ENCODE data around the gene SF3A2. TPM values are rescaled to one million over a fixed set of nuclear protein-coding genes. Genes with fewer than 3 reads are reported as not detected.

Gene SF3A2
- 64.6 to 77.1 TPM (median 71.0 TPM) in 5 replicates for total RNA-seq (2022; extraction: Qiagen RNA extraction; ENCODE audit: low read depth)

GRCh38 chr19:2236314-2237050 lies at the start of gene SF3A2, which contains the start of gene PLEKHJ1:
SF3A2 (plus strand) TSS chr19:2236824; CDS start chr19:2243419, 6,595 bp downstream.
PLEKHJ1 (minus strand) TSS chr19:2236329; CDS start chr19:2236248, 81 bp downstream.

GRCh38 chr19:2249010-2249866 lies 12.6 kb downstream of the SF3A2 start, which contains the start of gene AMH:
AMH (plus strand) TSS chr19:2249323; CDS start chr19:2249333, 10 bp downstream.

GRCh38 chr19:2255982-2256685 lies 19.5 kb downstream of the SF3A2 start, which contains the start of gene JSRP1:
JSRP1 (minus strand) TSS chr19:2256417; CDS start chr19:2255314, 1,103 bp downstream.

GRCh38 chr19:2282062-2282861 lies 45.6 kb downstream of the SF3A2 start, which contains the start of gene PEAK3:
PEAK3 (minus strand) TSS chr19:2282175; CDS start chr19:2280931, 1,244 bp downstream.

Other genes with a start within 250 kb of the SF3A2 start
- gene BTBD2, start 221.1 kb upstream of the SF3A2 start, total RNA-seq (2022; extraction: Qiagen RNA extraction; ENCODE audit: low read depth): 28.5 to 46.5 TPM (median 39.4 TPM) in 5 replicates
- gene MKNK2, start 185.6 kb upstream of the SF3A2 start, total RNA-seq (2022; extraction: Qiagen RNA extraction; ENCODE audit: low read depth): 27.2 to 56.0 TPM (median 48.2 TPM) in 5 replicates
- gene MOB3A, start 140.5 kb upstream of the SF3A2 start, total RNA-seq (2022; extraction: Qiagen RNA extraction; ENCODE audit: low read depth): 10.5 to 11.7 TPM (median 10.7 TPM) in 5 replicates
- 0.46 to 0.97 TPM (median 0.55 TPM) in 5 replicates for gene IZUMO4, start 139.9 kb upstream of the SF3A2 start, total RNA-seq (2022; extraction: Qiagen RNA extraction; ENCODE audit: low read depth)
- 65.1 to 87.0 TPM (median 85.0 TPM) in 5 replicates for gene AP3D1, start 85.3 kb upstream of the SF3A2 start, total RNA-seq (2022; extraction: Qiagen RNA extraction; ENCODE audit: low read depth)
- 11.9 to 18.4 TPM (median 16.2 TPM) in 5 replicates for gene DOT1L, start 72.9 kb upstream of the SF3A2 start, total RNA-seq (2022; extraction: Qiagen RNA extraction; ENCODE audit: low read depth)
- gene PLEKHJ1, start 495 bp upstream of the SF3A2 start, total RNA-seq (2022; extraction: Qiagen RNA extraction; ENCODE audit: low read depth): 36.6 to 53.7 TPM (median 50.9 TPM) in 5 replicates
- gene AMH, start 12.5 kb downstream of the SF3A2 start, total RNA-seq (2022; extraction: Qiagen RNA extraction; ENCODE audit: low read depth): 10.6 to 22.6 TPM (median 18.9 TPM) in 5 replicates
- 0.79 to 1.2 TPM (median 0.89 TPM) in 5 replicates for gene JSRP1, start 19.6 kb downstream of the SF3A2 start, total RNA-seq (2022; extraction: Qiagen RNA extraction; ENCODE audit: low read depth)
- gene PEAK3, start 45.4 kb downstream of the SF3A2 start, total RNA-seq (2022; extraction: Qiagen RNA extraction; ENCODE audit: low read depth): not detected in 5 replicates
- gene LINGO3, start 71.3 kb downstream of the SF3A2 start, total RNA-seq (2022; extraction: Qiagen RNA extraction; ENCODE audit: low read depth): 0.03 TPM in 1 of 5 replicates, not detected in the others
- 138 to 162 TPM (median 144 TPM) in 5 replicates for gene LSM7, start 91.8 kb downstream of the SF3A2 start, total RNA-seq (2022; extraction: Qiagen RNA extraction; ENCODE audit: low read depth)
- gene SPPL2B, start 91.9 kb downstream of the SF3A2 start, total RNA-seq (2022; extraction: Qiagen RNA extraction; ENCODE audit: low read depth): 16.3 to 26.0 TPM (median 17.3 TPM) in 5 replicates
- 0.03 TPM in 1 of 5 replicates, not detected in the others for gene TMPRSS9, start 123.4 kb downstream of the SF3A2 start, total RNA-seq (2022; extraction: Qiagen RNA extraction; ENCODE audit: low read depth)
- 57.0 to 133 TPM (median 115 TPM) in 5 replicates for gene TIMM13, start 190.8 kb downstream of the SF3A2 start, total RNA-seq (2022; extraction: Qiagen RNA extraction; ENCODE audit: low read depth)
- gene LMNB2, start 220.1 kb downstream of the SF3A2 start, total RNA-seq (2022; extraction: Qiagen RNA extraction; ENCODE audit: low read depth): 62.1 to 87.2 TPM (median 79.9 TPM) in 5 replicates
- gene GADD45B, start 239.3 kb downstream of the SF3A2 start, total RNA-seq (2022; extraction: Qiagen RNA extraction; ENCODE audit: low read depth): 31.1 to 38.6 TPM (median 37.1 TPM) in 5 replicates

Data from A549 treated with CpdA at 1 μM for 4 hours (cell line).